HEK293T (cell line): ENCODE data around the gene CGN.

Experiments used
- BHLHE40 ChIP-seq: fragments of 450-650 bp; IDR thresholded peaks from 2 replicates; pipeline ENCODE4 v1.6.1; 2016; ENCODE audit warnings: mild to moderate bottlenecking, moderate library complexity, borderline replicate concordance
- FOXK2 ChIP-seq: fragments of 450-650 bp; IDR thresholded peaks from 2 replicates; pipeline ENCODE4 v1.6.1; 2016; ENCODE audit warnings: mild to moderate bottlenecking
- FOXM1 ChIP-seq: fragments of 450-650 bp; IDR thresholded peaks from 2 replicates; pipeline ENCODE4 v1.6.1; 2017; ENCODE audit warnings: mild to moderate bottlenecking, borderline replicate concordance
- HDGF ChIP-seq: fragments of 450-650 bp; IDR thresholded peaks from 2 replicates; pipeline ENCODE4 v1.6.1; 2017; ENCODE audit warnings: antibody characterized with exemption, borderline replicate concordance
- L3MBTL2 ChIP-seq: fragments of 450-650 bp; conservative IDR thresholded peaks from 2 replicates; pipeline ENCODE4 v1.6.1; 2016; ENCODE audit warnings: mild to moderate bottlenecking
- LEF1 ChIP-seq: fragments of 450-650 bp; IDR thresholded peaks from 2 replicates; pipeline ENCODE4 v1.6.1; 2017; ENCODE audit warnings: mild to moderate bottlenecking, borderline replicate concordance
- NFRKB ChIP-seq: fragments of 450-650 bp; IDR thresholded peaks from 2 replicates; pipeline ENCODE4 v1.6.1; 2016; ENCODE audit warnings: mild to moderate bottlenecking, moderate library complexity
- SP1 ChIP-seq: fragments of 450-650 bp; IDR thresholded peaks from 2 replicates; pipeline ENCODE4 v1.6.1; 2017
- SUZ12 ChIP-seq: fragments of 450-650 bp; IDR thresholded peaks from 2 replicates; pipeline ENCODE4 v1.6.1; 2016; ENCODE audit warnings: mild to moderate bottlenecking
- TARDBP ChIP-seq: fragments of 450-650 bp; IDR thresholded peaks from 2 replicates; pipeline ENCODE4 v1.6.1; 2016
- ZNF384 ChIP-seq: fragments of 450-650 bp; IDR thresholded peaks from 2 replicates; pipeline ENCODE4 v1.6.1; 2016
- TF ChIP-seq, protein P1 (sequence below): fragments of 450-650 bp; IDR thresholded peaks from 2 replicates; pipeline ENCODE4 v1.6.1; 2016

GRCh38 chr1:151486557-151486956 is 24.6 kb upstream of the CGN start:
- TF ChIP-seq SUZ12: no peak
- TF ChIP-seq HDGF: no peak
- TF ChIP-seq LEF1: no peak
- no peak for TF ChIP-seq L3MBTL2
- no peak for TF ChIP-seq BHLHE40
- TF ChIP-seq TARDBP: no peak
- TF ChIP-seq SP1: no peak
- TF ChIP-seq, protein P1, sequence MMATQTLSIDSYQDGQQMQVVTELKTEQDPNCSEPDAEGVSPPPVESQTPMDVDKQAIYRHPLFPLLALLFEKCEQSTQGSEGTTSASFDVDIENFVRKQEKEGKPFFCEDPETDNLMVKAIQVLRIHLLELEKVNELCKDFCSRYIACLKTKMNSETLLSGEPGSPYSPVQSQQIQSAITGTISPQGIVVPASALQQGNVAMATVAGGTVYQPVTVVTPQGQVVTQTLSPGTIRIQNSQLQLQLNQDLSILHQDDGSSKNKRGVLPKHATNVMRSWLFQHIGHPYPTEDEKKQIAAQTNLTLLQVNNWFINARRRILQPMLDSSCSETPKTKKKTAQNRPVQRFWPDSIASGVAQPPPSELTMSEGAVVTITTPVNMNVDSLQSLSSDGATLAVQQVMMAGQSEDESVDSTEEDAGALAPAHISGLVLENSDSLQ: no peak
- TF ChIP-seq FOXM1: no peak
- TF ChIP-seq FOXK2: no peak
- no peak for TF ChIP-seq NFRKB
- no peak for TF ChIP-seq ZNF384
